Endometrium (tissue), 2 donors: Measurements from ENCODE around the gene CRISP2.

Experiments
- FAIRE-seq: peaks from 2 replicates; lab custom pipeline; 2012; peaks lifted over from hg19 to GRCh38; lab: Jason Lieb, UNC
- donor health status: control.
- donor health status: control.

Gene CRISP2

GRCh38 chr6:49653942-49654341, 59.4 kb downstream of the CRISP2 start:
- no peak for FAIRE-seq

- FAIRE-seq = no peak
Observed at GRCh38 chr6:49653438-49653837, 59.9 kb downstream of the CRISP2 start.

GRCh38 chr6:49651239-49651638, 62.1 kb downstream of the CRISP2 start:
- FAIRE-seq = no peak

- no peak for FAIRE-seq
Observed at GRCh38 chr6:49649988-49650387, 63.4 kb downstream of the CRISP2 start.

GRCh38 chr6:49648036-49648435, 65.3 kb downstream of the CRISP2 start:
- no peak for FAIRE-seq

GRCh38 chr6:49647476-49647875, 65.9 kb downstream of the CRISP2 start:
- FAIRE-seq = no peak

- no peak for FAIRE-seq
Observed at GRCh38 chr6:49646942-49647341, 66.4 kb downstream of the CRISP2 start.

GRCh38 chr6:49646130-49646824, 67.1 kb downstream of the CRISP2 start:
- no peak for FAIRE-seq

GRCh38 chr6:49645139-49645538, 68.2 kb downstream of the CRISP2 start:
- no peak for FAIRE-seq
